ENCODE data around the gene EMC10. TPM values are rescaled to one million over a fixed set of nuclear protein-coding genes. Genes with fewer than 3 reads are reported as not detected.

The EMC10 gene
- total RNA-seq, 1 experiment from 2014 or later, result 228 TPM

- Histone ChIP-seq H3K27ac (ENCODE audit: low read length) (no peak overlapping the region), H3K9me3 (ENCODE audit: low read length) (peaks cover 9% of the 10 kb centered on the region), H4K20me1 (ENCODE audit: low read length) (no peaks in the 10 kb centered on the region), H3K4me3 (ENCODE audit: low read length) (no peak overlapping the region), H3F3A (ENCODE audit: low read length, unreplicated experiment) (no peaks in the 10 kb centered on the region), H3K27me3 (ENCODE audit: low read length) (no peaks in the 10 kb centered on the region), H3K79me2 (ENCODE audit: low read length) (no peaks in the 10 kb centered on the region), H3K36me3 (ENCODE audit: low read depth, low read length) (peaks cover 20% of the 10 kb centered on the region), H3K9ac (ENCODE audit: low read length) (no peak overlapping the region), H2AFZ (ENCODE audit: low read length) (no peak overlapping the region), H3K4me2 (ENCODE audit: low read length) (no peak overlapping the region), H3K4me1 (ENCODE audit: insufficient read depth, low read length) (no peaks in the 10 kb centered on the region), H3K9me2 (replicated peaks; ENCODE audit: low read length) (no peaks in the 10 kb centered on the region)
- ChIA-PET POLR2A (ENCODE audit: unreplicated experiment) (no interaction called here), CTCF (no interaction called here)
- BruUV-seq (replicated peaks), result no TSS peak
- ATAC-seq (no peak), DNase-seq (no peak)
- TF ChIP-seq EZH2phosphoT487 (IDR thresholded peaks at IDR 0.05; ENCODE audit: borderline replicate concordance, low read length) (no peak), CTCF (conservative IDR thresholded peaks at IDR 0.05; ENCODE audit: low read depth, low read length) (no peak), EZH2 (IDR thresholded peaks at IDR 0.05; ENCODE audit: low read length, unreplicated experiment) (no peak)
- intact Hi-C loops (cut with micrococcal nuclease), result no loop called here
These were observed 13.2 kb downstream of the EMC10 start for GRCh38 chr19:50489461-50490011.

- H3K4me2 ChIP-seq (ENCODE audit: low read length), result no peak overlapping the region
- no TSS peak for BruUV-seq (replicated peaks)
- no peak for TF ChIP-seq CTCF (conservative IDR thresholded peaks at IDR 0.05; ENCODE audit: low read depth, low read length)
- TF ChIP-seq EZH2phosphoT487 (IDR thresholded peaks at IDR 0.05; ENCODE audit: borderline replicate concordance, low read length), result no peak
- TF ChIP-seq EZH2 (IDR thresholded peaks at IDR 0.05; ENCODE audit: low read length, unreplicated experiment), result no peak
- H3K4me1 ChIP-seq (ENCODE audit: insufficient read depth, low read length), result no peaks in the 10 kb centered on the region
- no peaks in the 10 kb centered on the region for H3F3A ChIP-seq (ENCODE audit: low read length, unreplicated experiment)
- ChIA-PET POLR2A (ENCODE audit: unreplicated experiment) (no interaction called here), CTCF (no interaction called here)
- H3K27ac ChIP-seq (ENCODE audit: low read length), result no peak overlapping the region
- H3K9me3 ChIP-seq (ENCODE audit: low read length), result peaks cover 9% of the 10 kb centered on the region
- no peak overlapping the region for H3K9ac ChIP-seq (ENCODE audit: low read length)
- intact Hi-C loops (cut with micrococcal nuclease), result no loop called here
- ATAC-seq, result no peak
- H3K9me2 ChIP-seq (replicated peaks; ENCODE audit: low read length), result no peaks in the 10 kb centered on the region
- peaks cover 12% of the 10 kb centered on the region for H3K36me3 ChIP-seq (ENCODE audit: low read depth, low read length)
- no peaks in the 10 kb centered on the region for H3K79me2 ChIP-seq (ENCODE audit: low read length)
- H2AFZ ChIP-seq (ENCODE audit: low read length), result no peak overlapping the region
- no peak for DNase-seq
- no peaks in the 10 kb centered on the region for H4K20me1 ChIP-seq (ENCODE audit: low read length)
- H3K27me3 ChIP-seq (ENCODE audit: low read length), result no peaks in the 10 kb centered on the region
- H3K4me3 ChIP-seq (ENCODE audit: low read length), result no peak overlapping the region
These were observed 14.1 kb downstream of the EMC10 start for GRCh38 chr19:50490411-50490811.

GRCh38 chr19:50490991-50491472, 14.7 kb downstream of the EMC10 start:
- DNase-seq (no peak), ATAC-seq (no peak)
- intact Hi-C loops (cut with micrococcal nuclease), result no loop called here
- POLR2A ChIA-PET (ENCODE audit: unreplicated experiment), result no interaction called here
- H3K4me3 ChIP-seq (ENCODE audit: low read length), result no peak overlapping the region
- H3K9ac ChIP-seq (ENCODE audit: low read length), result no peak overlapping the region
- no peak overlapping the region for H3K27ac ChIP-seq (ENCODE audit: low read length)
- no peak for TF ChIP-seq EZH2phosphoT487 (IDR thresholded peaks at IDR 0.05; ENCODE audit: borderline replicate concordance, low read length)
- no peak for TF ChIP-seq CTCF (conservative IDR thresholded peaks at IDR 0.05; ENCODE audit: low read depth, low read length)
- no peak for TF ChIP-seq EZH2 (IDR thresholded peaks at IDR 0.05; ENCODE audit: low read length, unreplicated experiment)
- H3K9me2 ChIP-seq (replicated peaks; ENCODE audit: low read length), result no peaks in the 10 kb centered on the region
- no TSS peak for BruUV-seq (replicated peaks)
- H2AFZ ChIP-seq (ENCODE audit: low read length), result no peak overlapping the region
- CTCF ChIA-PET, result no interaction called here
- H3K9me3 ChIP-seq (ENCODE audit: low read length), result peaks cover 5% of the 10 kb centered on the region
- H4K20me1 ChIP-seq (ENCODE audit: low read length), result no peaks in the 10 kb centered on the region
- peaks cover 5% of the 10 kb centered on the region for H3K36me3 ChIP-seq (ENCODE audit: low read depth, low read length)
- H3K79me2 ChIP-seq (ENCODE audit: low read length), result no peaks in the 10 kb centered on the region
- no peaks in the 10 kb centered on the region for H3K4me1 ChIP-seq (ENCODE audit: insufficient read depth, low read length)
- H3K4me2 ChIP-seq (ENCODE audit: low read length), result no peak overlapping the region
- no peaks in the 10 kb centered on the region for H3K27me3 ChIP-seq (ENCODE audit: low read length)
- H3F3A ChIP-seq (ENCODE audit: low read length, unreplicated experiment), result no peaks in the 10 kb centered on the region
